Heart left ventricle (tissue), 16 donors: Measurements from ENCODE around the gene IRX4. TPM values are rescaled to one million over a fixed set of nuclear protein-coding genes. Genes with fewer than 3 reads are reported as not detected.
A peak's percentile ranks its signal among the peaks of the same experiment; 100 is the strongest.

ENCODE experiments used
- ATAC-seq, 4 donors: fragments of 200-7000 bp; cut with Tn5 transposase; one replicate each; pipeline ENCODE4 v1.9.1; 2020 to 2022; ENCODE audit warnings: moderate library complexity in 4 of 4, mild to moderate bottlenecking in 3 of 4, moderate number of reproducible peaks in 1 of 4
- DNase-seq, 5 donors: peaks; one replicate each; pipeline ENCODE4 v3.0.0-alpha.2; 2020
- H3K27ac ChIP-seq, 12 donors: fragments of 200-600 bp; sonication (generic) in 4 of 12; one replicate each; pipeline versions ENCODE4 v1.5.0 to v1.8.0; 2016 to 2022; ENCODE audit warnings: mild to moderate bottlenecking in 2 of 12
- H3K27me3 ChIP-seq, 9 donors: fragments of 200-600 bp; sonication (generic) in 2 of 9; one replicate each; pipeline versions ENCODE4 v1.5.1 to v1.8.0; 2016 to 2022; ENCODE audit warnings: mild to moderate bottlenecking in 3 of 9
- H3K36me3 ChIP-seq, 9 donors: fragments of 200-600 bp; sonication (generic) in 2 of 9; one replicate each; pipeline versions ENCODE4 v1.5.0 to v1.8.0; 2018 to 2022; ENCODE audit warnings: mild to moderate bottlenecking in 2 of 9
- H3K4me1 ChIP-seq, 12 donors: fragments of 200-600 bp; sonication (generic) in 4 of 12; one replicate each; pipeline versions ENCODE4 v1.5.0 to v1.8.0; 2016 to 2022; ENCODE audit warnings: mild to moderate bottlenecking in 3 of 12
- H3K4me3 ChIP-seq, 12 donors: fragments of 200-600 bp; sonication (generic) in 4 of 12; one replicate each; pipeline versions ENCODE4 v1.5.0 to v1.8.0; 2017 to 2022; ENCODE audit warnings: mild to moderate bottlenecking in 9 of 12, moderate library complexity in 4 of 12
- H3K9me3 ChIP-seq, 12 donors: fragments of 200-600 bp; sonication (generic) in 4 of 12; one replicate each; pipeline versions ENCODE4 v1.5.0 to v1.8.0; 2016 to 2022; ENCODE audit warnings: mild to moderate bottlenecking in 1 of 12
- CTCF ChIP-seq, 12 donors: fragments of 200-600 bp; sonication (generic) in 4 of 12; IDR thresholded peaks; one replicate each; pipeline versions ENCODE4 v1.5.0 to v1.8.0; 2018 to 2022; ENCODE audit warnings: antibody characterized with exemption in 12 of 12, mild to moderate bottlenecking in 5 of 12
- POLR2A ChIP-seq, 2 donors: fragments of 450-650 bp; IDR thresholded peaks; one replicate each; pipeline ENCODE4 v1.6.1; 2017; ENCODE audit warnings: antibody characterized with exemption in 2 of 2, mild to moderate bottlenecking in 2 of 2, moderate library complexity in 2 of 2
- WGBS, 4 donors: extraction: QIAGEN DNeasy Blood & Tissue Kit in 2 of 4; methylation state at CpG; one replicate each; pipeline versions ENCODE4 v1.1.5 to v1.1.7; 2013 to 2018; 5-methylcytosine and 5-hydroxymethylcytosine counted together
- intact Hi-C, 10 donors: fragments of 100-400 bp; cut with DNase I; formaldehyde crosslinking; loops; one replicate each; pipeline versions ENCODE4 v1.11.1 to v1.14.2; 2022
- polyA plus RNA-seq, 2 donors: library from polyadenylated mRNA; stranded (reverse); fragments of 200-250 nt; gene quantifications; one replicate each; pipeline ENCODE4 v1.2.3, GENCODE V29; 2013
- total RNA-seq, 9 donors: library from RNA; depleted of rRNA in 2 of 9; stranded (reverse); fragments of >200 nt in 2 of 9; fragmentation: NEBNext Ultra II Directional in 3 of 9; extraction: Animal tissue kit (Norgen Biotek cat#: 25700) in 3 of 9; gene quantifications; one replicate each; pipeline versions ENCODE4 v1.1.0 to v1.2.4, GENCODE V29; 2016 to 2023
- donor health status: ischemic (EF 13 %, LVEDD 7.1; RV severe dilation, severe dysfunction).
- donor health status: healthy with polysubstance abuse.
- donor health status: DM: no; HTN: yes; CAD: no.
- donor health status: DM: no; HTN: no; CAD: no.
- donor health status: ischemic (EF 25% LVEDD 6.9; RV normal size, moderate dysfunction).
- donor health status: ischemic (EF 25% LVEDD 5.7; RV mildly dilated, moderate dysfunction).
- donor health status: healthy.
- donor health status: DM: yes; HTN: yes; CAD: no.
- donor health status: ischemic (EF 35%, LVEDD 5.7; RV mildly dilated, moderate dysfunction).
- donor health status: nonischemic (EF 11% LVEDD 7.7; RV severe dilation, severe dysfunction).
- donor health status: DM: yes; HTN: yes; CAD: no.
- donor health status: PGD.
- donor health status: ischemic (EF 29% LVEDD 5.4; RV normal size, mild dysfunction).
- donor health status: nonischemic (EF 23%, LVEDD 6.1; RV moderate dilation, normal function).

Gene IRX4
- total and polyA plus RNA-seq, 11 donors: 8.6 to 32.3 (median 16.3) TPM

GRCh38 chr5:1867815-1868143 lies 14.9 kb downstream of the IRX4 start:
- no peak overlapping the region for H3K27ac ChIP-seq
- DNase-seq (no peak), ATAC-seq (no peak)
- H3K36me3 ChIP-seq: no peaks in the 10 kb centered on the region
- TF ChIP-seq POLR2A (IDR thresholded peaks at IDR 0.05) (no peak), CTCF (IDR thresholded peaks at IDR 0.05) (no peak)
- 40 to 72% (median 48%) methylated on average over 10 to 20 of the region's 20 CpGs for WGBS, 4 donors
- H3K4me3 ChIP-seq: no peak overlapping the region
- no peaks in the 10 kb centered on the region for H3K9me3 ChIP-seq
- H3K4me1 ChIP-seq: no peaks in the 10 kb centered on the region
- intact Hi-C loops: no loop called here
- peaks cover 0 to 27% (median 0%) of the 10 kb centered on the region in 9 donors for H3K27me3 ChIP-seq

DNA sequence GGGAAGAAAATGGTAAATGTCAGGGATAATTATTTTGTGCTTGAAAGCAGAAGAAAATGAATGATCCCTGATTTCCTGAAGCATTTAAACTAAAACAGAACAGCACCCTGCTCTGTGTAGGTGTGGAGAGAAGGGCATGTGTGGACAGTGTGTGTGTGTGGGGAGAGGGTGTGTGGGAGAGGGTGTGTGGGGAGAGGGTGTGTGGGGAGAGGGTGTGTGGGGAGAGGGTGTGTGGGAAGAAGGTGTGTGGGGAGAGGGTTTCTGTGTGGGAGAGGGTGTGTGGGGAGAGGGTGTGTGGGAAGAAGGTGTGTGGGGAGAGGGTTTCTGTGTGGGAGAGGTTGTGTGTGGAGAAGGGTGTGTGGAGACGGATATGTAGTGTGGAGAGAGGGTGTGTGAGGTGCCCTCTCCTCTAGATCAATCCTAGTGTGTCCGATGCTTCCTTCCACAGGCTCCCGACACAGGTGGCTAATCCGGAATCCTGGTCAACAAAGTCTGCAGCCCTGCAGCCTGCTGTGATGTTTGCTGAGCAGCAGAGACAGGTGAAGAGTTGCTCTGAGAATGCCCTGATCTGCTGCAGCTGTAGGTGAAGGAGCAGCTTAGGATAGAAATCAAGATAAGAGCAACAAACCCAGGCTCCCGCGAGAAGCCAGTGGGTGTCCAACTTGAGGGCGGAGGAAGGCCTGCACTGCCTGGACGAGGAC lies 15.5 kb downstream of the IRX4 start:
- ATAC-seq (peak in 2 of 4 donors; percentile 31 to 34), DNase-seq (no peak)
- peaks cover 0 to 25% (median 0%) of the 10 kb centered on the region in 9 donors for H3K27me3 ChIP-seq

GRCh38 chr5:1865948-1866347 lies 16.8 kb downstream of the IRX4 start:
- ATAC-seq: no peak
- Histone ChIP-seq H3K4me3 (no peak overlapping the region), H3K4me1 (peaks cover 0 to 7% (median 0%) of the 10 kb centered on the region in 12 donors), H3K27ac (no peak overlapping the region), H3K36me3 (no peaks in the 10 kb centered on the region), H3K9me3 (no peaks in the 10 kb centered on the region), H3K27me3 (peaks cover 0 to 25% (median 0%) of the 10 kb centered on the region in 9 donors)
- intact Hi-C loops: no loop called here
- no peak for TF ChIP-seq POLR2A (IDR thresholded peaks at IDR 0.05)
- TF ChIP-seq CTCF (IDR thresholded peaks at IDR 0.05): no peak
- WGBS, 4 donors: 68 to 81% (median 74%) methylated on average over 14 of the region's 14 CpGs
- no peak for DNase-seq

More for the DNA sequence above, 15.5 kb downstream of the IRX4 start:
- H3K4me1 ChIP-seq: no peaks in the 10 kb centered on the region
- H3K36me3 ChIP-seq: no peaks in the 10 kb centered on the region
- intact Hi-C loops: no loop called here
- no peak overlapping the region for H3K4me3 ChIP-seq
- TF ChIP-seq POLR2A (IDR thresholded peaks at IDR 0.05) (no peak), CTCF (IDR thresholded peaks at IDR 0.05) (no peak)
- WGBS, 4 donors: 33 to 53% (median 37%) methylated on average over 8 of the region's 8 CpGs
- H3K9me3 ChIP-seq: no peaks in the 10 kb centered on the region
- no peak overlapping the region for H3K27ac ChIP-seq

GRCh38 chr5:1865486-1865885 lies 17.2 kb downstream of the IRX4 start:
- no peak for DNase-seq
- Histone ChIP-seq H3K4me3 (no peak overlapping the region), H3K27me3 (peaks cover 0 to 25% (median 0%) of the 10 kb centered on the region in 9 donors), H3K9me3 (no peaks in the 10 kb centered on the region), H3K36me3 (no peaks in the 10 kb centered on the region), H3K27ac (no peak overlapping the region), H3K4me1 (peaks cover 0 to 11% (median 0%) of the 10 kb centered on the region in 12 donors)
- ATAC-seq: no peak
- no peak for TF ChIP-seq POLR2A (IDR thresholded peaks at IDR 0.05)
- intact Hi-C loops: no loop called here
- 70 to 83% (median 76%) methylated on average over 13 to 14 of the region's 14 CpGs for WGBS, 4 donors
